ENCODE results near the gene SDHAF4. TPM values are rescaled to one million over a fixed set of nuclear protein-coding genes. Genes with fewer than 3 reads are reported as not detected.

SDHAF4 gene
- total RNA-seq, result 17.5 TPM

GRCh38 chr6:70566751-70567382 lies at the start of gene SDHAF4:
Gene SDHAF4, plus strand, starts transcription at chr6:70566930. Its CDS starts 11 bp downstream, at chr6:70566941.

Other genes starting within 250 kb of the SDHAF4 start
- gene FAM135A, start 153.4 kb upstream of the SDHAF4 start, total RNA-seq, result 147 TPM
- gene SMAP1, start 101.0 kb downstream of the SDHAF4 start, total RNA-seq, result 65.4 TPM

Data from parietal lobe (tissue), 1 donor.